ENCODE results near the gene ZFX.

Gene ZFX

DNA sequence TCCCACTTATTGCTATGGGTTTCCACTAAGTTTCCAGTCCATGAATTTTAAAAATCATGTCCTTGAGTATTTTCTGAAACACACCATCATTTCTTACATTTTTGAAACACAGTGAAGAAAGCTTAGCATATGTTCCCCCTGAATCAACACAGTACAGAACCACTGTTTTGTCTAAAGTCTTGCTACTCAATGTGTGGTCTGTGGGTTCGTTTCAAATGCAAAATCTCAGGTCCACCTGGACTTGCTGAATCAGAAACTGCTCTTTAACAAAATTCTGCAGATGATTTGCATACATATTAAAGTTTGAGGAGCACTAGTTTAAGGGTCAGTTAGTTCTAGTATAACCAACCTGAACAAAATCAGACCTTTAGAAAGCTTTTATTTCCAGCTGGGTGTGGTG, 103.9 kb downstream of the ZFX start:
- H3K27me3 ChIP-seq (ENCODE audit: control insufficient read depth, insufficient read depth, low read length), result no peaks in the 10 kb centered on the region

GRCh38 chrX:24257011-24257410, 107.5 kb downstream of the ZFX start:
- Histone ChIP-seq H3K4me3 (ENCODE audit: low read length) (no peak overlapping the region), H3K4me1 (ENCODE audit: control insufficient read depth, insufficient read depth, low read length) (peaks cover 9% of the 10 kb centered on the region), H3K9ac (ENCODE audit: low read length) (no peak overlapping the region), H3K36me3 (ENCODE audit: control insufficient read depth, insufficient read depth, low read length) (no peaks in the 10 kb centered on the region), H3K9me3 (ENCODE audit: control insufficient read depth, low read length) (no peaks in the 10 kb centered on the region), H3K27me3 (ENCODE audit: control insufficient read depth, insufficient read depth, low read length) (no peaks in the 10 kb centered on the region)

More for the DNA sequence above, 103.9 kb downstream of the ZFX start:
- Histone ChIP-seq H3K9ac (ENCODE audit: low read length) (no peak overlapping the region), H3K9me3 (ENCODE audit: control insufficient read depth, low read length) (no peaks in the 10 kb centered on the region), H3K4me1 (ENCODE audit: control insufficient read depth, insufficient read depth, low read length) (no peaks in the 10 kb centered on the region), H3K4me3 (ENCODE audit: low read length) (no peak overlapping the region), H3K36me3 (ENCODE audit: control insufficient read depth, insufficient read depth, low read length) (no peaks in the 10 kb centered on the region)

GRCh38 chrX:24259544-24260240, 110.2 kb downstream of the ZFX start:
- Histone ChIP-seq H3K36me3 (ENCODE audit: control insufficient read depth, insufficient read depth, low read length) (no peaks in the 10 kb centered on the region), H3K9me3 (ENCODE audit: control insufficient read depth, low read length) (no peaks in the 10 kb centered on the region), H3K9ac (ENCODE audit: low read length) (no peak overlapping the region), H3K4me3 (ENCODE audit: low read length) (no peak overlapping the region), H3K4me1 (ENCODE audit: control insufficient read depth, insufficient read depth, low read length) (peaks cover 9% of the 10 kb centered on the region), H3K27me3 (ENCODE audit: control insufficient read depth, insufficient read depth, low read length) (no peaks in the 10 kb centered on the region)

DNA sequence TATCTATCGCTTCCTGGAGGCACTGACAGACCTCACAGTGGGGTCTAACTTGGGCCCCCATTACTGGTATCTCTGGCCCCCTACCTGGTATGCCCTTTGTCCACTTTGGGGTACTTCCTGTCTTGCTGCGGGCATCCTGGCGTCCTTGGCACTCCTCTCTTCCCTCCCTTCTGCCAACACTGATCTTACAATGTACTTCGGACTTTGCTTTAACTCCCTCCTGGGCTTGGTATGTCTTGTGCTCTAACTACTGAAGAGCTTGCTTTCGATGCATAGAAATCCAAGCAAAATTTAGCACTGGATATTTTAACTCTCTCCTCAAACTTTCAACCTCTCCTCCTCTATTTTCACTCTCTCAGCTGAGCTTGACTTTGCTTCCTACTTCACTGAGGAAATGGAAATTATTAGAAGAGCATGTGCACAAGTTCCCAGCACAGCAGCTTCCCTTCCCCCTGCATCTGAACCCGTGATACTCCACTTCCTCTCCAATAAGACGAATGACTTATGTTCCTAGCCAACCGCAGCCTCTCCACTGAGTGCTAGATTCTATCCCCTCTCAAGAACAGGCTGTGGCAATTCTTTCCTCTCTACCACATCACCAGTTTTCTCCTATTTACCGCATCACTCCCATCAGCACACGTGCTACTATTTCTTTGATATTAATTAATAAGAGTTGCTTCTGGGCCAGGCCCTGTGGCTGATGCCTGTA, 111.5 kb downstream of the ZFX start:
- H3K27me3 ChIP-seq (ENCODE audit: control insufficient read depth, insufficient read depth, low read length), result no peaks in the 10 kb centered on the region
- no peak overlapping the region for H3K4me3 ChIP-seq (ENCODE audit: low read length)
- H3K9ac ChIP-seq (ENCODE audit: low read length), result no peak overlapping the region
- no peaks in the 10 kb centered on the region for H3K36me3 ChIP-seq (ENCODE audit: control insufficient read depth, insufficient read depth, low read length)
- no peaks in the 10 kb centered on the region for H3K9me3 ChIP-seq (ENCODE audit: control insufficient read depth, low read length)
- peaks cover 9% of the 10 kb centered on the region for H3K4me1 ChIP-seq (ENCODE audit: control insufficient read depth, insufficient read depth, low read length)

GRCh38 chrX:24262309-24262708, 112.8 kb downstream of the ZFX start:
- Histone ChIP-seq H3K4me3 (ENCODE audit: low read length) (no peak overlapping the region), H3K4me1 (ENCODE audit: control insufficient read depth, insufficient read depth, low read length) (peaks cover 9% of the 10 kb centered on the region), H3K9me3 (ENCODE audit: control insufficient read depth, low read length) (no peaks in the 10 kb centered on the region), H3K27me3 (ENCODE audit: control insufficient read depth, insufficient read depth, low read length) (no peaks in the 10 kb centered on the region), H3K9ac (ENCODE audit: low read length) (no peak overlapping the region), H3K36me3 (ENCODE audit: control insufficient read depth, insufficient read depth, low read length) (no peaks in the 10 kb centered on the region)

DNA sequence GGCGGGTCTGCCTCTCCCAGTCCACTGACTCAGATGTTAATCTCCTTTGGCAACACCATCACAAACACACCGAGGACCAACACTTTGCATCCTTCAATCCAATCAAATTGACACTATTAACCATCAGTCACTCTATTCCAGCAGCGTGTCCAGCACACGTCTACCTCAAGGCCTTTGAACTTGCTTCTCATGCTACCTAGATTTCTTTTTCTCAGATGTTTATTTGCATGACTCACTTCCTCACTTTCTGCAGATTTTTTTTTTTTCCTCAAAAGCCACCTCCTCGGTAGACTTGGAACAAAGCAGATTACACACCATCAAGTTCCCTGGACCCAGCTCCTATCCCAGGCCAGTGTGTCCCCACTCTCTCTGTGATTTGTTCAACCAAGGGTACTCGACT, 114.9 kb downstream of the ZFX start:
- peaks cover 9% of the 10 kb centered on the region for H3K4me1 ChIP-seq (ENCODE audit: control insufficient read depth, insufficient read depth, low read length)
- no peaks in the 10 kb centered on the region for H3K27me3 ChIP-seq (ENCODE audit: control insufficient read depth, insufficient read depth, low read length)
- no peaks in the 10 kb centered on the region for H3K9me3 ChIP-seq (ENCODE audit: control insufficient read depth, low read length)
- no peak overlapping the region for H3K4me3 ChIP-seq (ENCODE audit: low read length)
- H3K9ac ChIP-seq (ENCODE audit: low read length), result no peak overlapping the region
- no peaks in the 10 kb centered on the region for H3K36me3 ChIP-seq (ENCODE audit: control insufficient read depth, insufficient read depth, low read length)
